ENCODE results near the gene NPEPL1. TPM values are rescaled to one million over a fixed set of nuclear protein-coding genes. Genes with fewer than 3 reads are reported as not detected.

NPEPL1 gene
- total and polyA plus RNA-seq, 7 donors, result 10.6 to 65.1 (median 26.5) TPM

GRCh38 chr20:58719258-58719657, 26.7 kb downstream of the NPEPL1 start:
- DNase-seq, result peak; percentile 62
- 85 to 86% methylated on average over 7 of the region's 7 CpGs for WGBS, 2 donors

GRCh38 chr20:58719971-58720371, 27.4 kb downstream of the NPEPL1 start:
- Histone ChIP-seq H3K9me3 (no peaks in the 10 kb centered on the region), H3K36me3 (no peaks in the 10 kb centered on the region), H3K27ac (no peak overlapping the region), H3K4me3 (no peak overlapping the region), H3K4me1 (no peaks in the 10 kb centered on the region), H3K27me3 (peaks cover 0 to 27% (median 22%) of the 10 kb centered on the region in 3 donors)
- WGBS, 2 donors, result 13 to 41% methylated on average over 6 of the region's 6 CpGs
- no peak for TF ChIP-seq POLR2AphosphoS5 (IDR thresholded peaks at IDR 0.05)
- TF ChIP-seq CTCF (IDR thresholded peaks at IDR 0.05), result no peak
- no peak for TF ChIP-seq EP300 (IDR thresholded peaks at IDR 0.05)
- TF ChIP-seq POLR2A (IDR thresholded peaks at IDR 0.05), result no peak
- intact Hi-C loops (cut with DNase I), result no loop called here
- DNase-seq, result peak; percentile 34

More at GRCh38 chr20:58719258-58719657, 26.7 kb downstream of the NPEPL1 start:
- no peak for TF ChIP-seq CTCF (IDR thresholded peaks at IDR 0.05)
- no peak for TF ChIP-seq EP300 (IDR thresholded peaks at IDR 0.05)
- TF ChIP-seq POLR2AphosphoS5 (IDR thresholded peaks at IDR 0.05), result no peak
- no peak for TF ChIP-seq POLR2A (IDR thresholded peaks at IDR 0.05)
- Histone ChIP-seq H3K9me3 (no peaks in the 10 kb centered on the region), H3K4me1 (no peaks in the 10 kb centered on the region), H3K27me3 (peaks cover 0 to 27% (median 22%) of the 10 kb centered on the region in 3 donors), H3K36me3 (no peaks in the 10 kb centered on the region), H3K4me3 (no peak overlapping the region), H3K27ac (no peak overlapping the region)
- intact Hi-C loops (cut with DNase I), result no loop called here

GRCh38 chr20:58720890-58721289, 28.3 kb downstream of the NPEPL1 start:
- no peaks in the 10 kb centered on the region for H3K4me1 ChIP-seq
- no peak overlapping the region for H3K4me3 ChIP-seq
- WGBS, 2 donors, result 94 to 95% methylated on average over 14 of the region's 14 CpGs
- intact Hi-C loops (cut with DNase I), result no loop called here
- H3K36me3 ChIP-seq, result no peaks in the 10 kb centered on the region
- H3K9me3 ChIP-seq, result no peaks in the 10 kb centered on the region
- TF ChIP-seq EP300 (IDR thresholded peaks at IDR 0.05) (no peak), CTCF (IDR thresholded peaks at IDR 0.05) (no peak), POLR2A (IDR thresholded peaks at IDR 0.05) (no peak), POLR2AphosphoS5 (IDR thresholded peaks at IDR 0.05) (no peak)
- peaks cover 0 to 27% (median 22%) of the 10 kb centered on the region in 3 donors for H3K27me3 ChIP-seq
- DNase-seq, result no peak
- H3K27ac ChIP-seq, result no peak overlapping the region

GRCh38 chr20:58721951-58722778, 29.6 kb downstream of the NPEPL1 start:
- Histone ChIP-seq H3K4me3 (no peak overlapping the region), H3K27ac (no peak overlapping the region), H3K9me3 (peaks cover 0 to 2% (median 0%) of the 10 kb centered on the region in 4 donors), H3K27me3 (peaks cover 0 to 27% (median 22%) of the 10 kb centered on the region in 3 donors), H3K4me1 (no peaks in the 10 kb centered on the region), H3K36me3 (no peaks in the 10 kb centered on the region)
- intact Hi-C loops (cut with DNase I), result no loop called here
- peak; percentile 69 for DNase-seq
- no peak for TF ChIP-seq CTCF (IDR thresholded peaks at IDR 0.05)
- TF ChIP-seq POLR2A (IDR thresholded peaks at IDR 0.05), result no peak
- TF ChIP-seq EP300 (IDR thresholded peaks at IDR 0.05), result no peak
- WGBS, 2 donors, result 62 to 71% methylated on average over 22 of the region's 22 CpGs
